Measurements from ENCODE around the gene PARD3B. TPM values are rescaled to one million over a fixed set of nuclear protein-coding genes. Genes with fewer than 3 reads are reported as not detected.

PARD3B gene
- polyA plus RNA-seq, 6 donors from 2014 or later, result not detected

GRCh38 chr2:205531072-205531471, 985.8 kb downstream of the PARD3B start:
- ATAC-seq (ENCODE audit: low read depth in 2 of 2), result no peak
- no peaks in the 10 kb centered on the region for H3K36me3 Mint-ChIP-seq

DNA sequence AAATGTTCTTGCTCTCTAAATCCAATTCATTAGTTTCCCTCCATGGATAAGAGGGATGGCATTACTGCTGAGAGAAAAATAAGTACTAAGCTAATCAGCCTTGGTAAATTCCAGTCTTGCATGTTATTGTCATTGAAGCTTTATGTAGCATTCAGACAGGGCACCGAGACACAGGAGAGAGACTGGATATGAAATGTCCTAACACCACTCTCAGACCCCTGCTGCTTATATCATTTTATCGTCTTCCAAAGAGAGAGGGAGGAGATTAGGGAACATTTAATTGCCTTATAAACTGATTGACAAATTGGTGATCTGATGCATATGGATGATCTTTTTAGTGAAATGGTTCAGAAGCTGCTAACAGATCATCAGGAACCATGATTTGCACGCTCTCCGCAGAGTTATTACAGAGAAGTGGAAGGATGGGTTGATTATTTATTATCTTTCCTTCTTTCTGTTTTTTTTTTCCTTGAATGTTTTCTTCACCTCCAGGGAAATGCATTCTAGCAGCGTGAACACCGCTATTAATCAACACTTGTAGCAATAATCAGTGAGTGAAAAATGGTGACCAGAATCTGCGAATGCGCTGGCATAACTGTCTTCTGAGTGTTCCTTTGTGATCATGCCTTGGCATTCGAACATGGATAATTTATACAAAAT, 986.3 kb downstream of the PARD3B start:
- Mint-ChIP-seq H3K9me3 (no peaks in the 10 kb centered on the region), H3K27me3 (peaks cover 8 to 28% (median 18%) of the 10 kb centered on the region in 3 donors), H3K36me3 (no peaks in the 10 kb centered on the region), H3K27ac (no peak overlapping the region), H3K4me1 (peaks cover 4 to 7% (median 5%) of the 10 kb centered on the region in 3 donors), H3K4me3 (no peak overlapping the region)
- DNase-seq (no peak), ATAC-seq (ENCODE audit: low read depth in 2 of 2) (no peak)

More at GRCh38 chr2:205531072-205531471, 985.8 kb downstream of the PARD3B start:
- Mint-ChIP-seq H3K4me1 (peaks cover 4 to 7% (median 5%) of the 10 kb centered on the region in 3 donors), H3K27me3 (peaks cover 14 to 29% (median 18%) of the 10 kb centered on the region in 3 donors), H3K4me3 (no peak overlapping the region), H3K9me3 (no peaks in the 10 kb centered on the region), H3K27ac (no peak overlapping the region)
- no peak for DNase-seq

DNA sequence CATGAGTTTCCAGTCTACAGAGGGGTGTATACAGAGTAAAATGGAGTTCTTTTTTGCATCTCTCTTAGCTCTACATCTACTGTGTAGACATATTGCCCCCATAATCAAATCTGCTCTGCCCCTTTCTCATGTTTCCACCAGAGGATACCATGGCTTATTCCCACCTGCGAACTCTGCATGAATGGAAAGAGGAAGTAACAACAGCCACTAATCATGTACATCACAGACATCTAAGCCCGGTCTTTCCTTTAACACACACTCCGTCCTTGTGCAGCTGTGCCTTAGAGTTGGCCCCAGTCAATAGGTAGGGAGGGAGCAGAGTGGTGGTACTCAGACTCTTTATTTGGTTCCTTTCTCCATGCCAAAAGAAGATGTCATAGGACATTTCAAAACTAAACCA, 989.7 kb downstream of the PARD3B start:
- DNase-seq (no peak), ATAC-seq (ENCODE audit: low read depth in 2 of 2) (peak in 1 of 2 donors; percentile 44)
- H3K27me3 Mint-ChIP-seq, result peaks cover 4 to 24% (median 8%) of the 10 kb centered on the region in 3 donors
- H3K9me3 Mint-ChIP-seq, result no peaks in the 10 kb centered on the region
- H3K4me3 Mint-ChIP-seq, result no peak overlapping the region
- H3K36me3 Mint-ChIP-seq, result no peaks in the 10 kb centered on the region
- peaks cover 6 to 11% (median 10%) of the 10 kb centered on the region in 3 donors for H3K4me1 Mint-ChIP-seq
- H3K27ac Mint-ChIP-seq, result no peak overlapping the region

DNA sequence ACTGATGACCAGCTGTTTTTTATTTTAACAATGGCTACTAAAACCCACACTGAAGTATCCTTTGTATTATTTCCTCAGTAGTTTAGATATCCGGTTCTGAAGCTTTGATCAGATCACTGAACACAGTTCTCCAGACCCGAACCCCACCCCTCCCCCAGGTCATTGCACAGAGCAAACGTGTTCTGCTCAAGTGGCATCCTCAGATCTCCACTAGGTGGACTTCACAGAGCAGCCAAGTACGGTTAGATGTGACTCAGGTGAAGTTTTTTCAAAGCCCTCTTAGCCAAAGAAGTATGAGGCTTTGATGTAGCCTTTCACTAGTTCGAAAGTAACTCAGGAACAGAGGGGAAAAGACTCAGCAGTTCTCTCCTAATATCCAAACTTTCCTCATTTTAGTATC, 994.3 kb downstream of the PARD3B start:
- no peak for ATAC-seq (ENCODE audit: low read depth in 2 of 2)
- Mint-ChIP-seq H3K4me3 (no peak overlapping the region), H3K9me3 (no peaks in the 10 kb centered on the region)

GRCh38 chr2:205540036-205540435, 994.8 kb downstream of the PARD3B start:
- H3K4me3 Mint-ChIP-seq, result no peak overlapping the region
- peaks cover 10 to 18% (median 16%) of the 10 kb centered on the region in 3 donors for H3K4me1 Mint-ChIP-seq
- H3K9me3 Mint-ChIP-seq, result no peaks in the 10 kb centered on the region
- ATAC-seq (ENCODE audit: low read depth in 2 of 2) (peak; percentile 21 to 33), DNase-seq (no peak)
- no peak overlapping the region for H3K27ac Mint-ChIP-seq
- no peaks in the 10 kb centered on the region for H3K27me3 Mint-ChIP-seq
- H3K36me3 Mint-ChIP-seq, result no peaks in the 10 kb centered on the region

More for the DNA sequence above, 994.3 kb downstream of the PARD3B start:
- no peak for DNase-seq
- no peaks in the 10 kb centered on the region for H3K36me3 Mint-ChIP-seq
- H3K27ac Mint-ChIP-seq, result no peak overlapping the region
- peaks cover 13 to 22% (median 17%) of the 10 kb centered on the region in 3 donors for H3K4me1 Mint-ChIP-seq
- no peaks in the 10 kb centered on the region for H3K27me3 Mint-ChIP-seq

GRCh38 chr2:205543262-205543843, 998.1 kb downstream of the PARD3B start:
- DNase-seq (no peak), ATAC-seq (ENCODE audit: low read depth in 2 of 2) (peak in 1 of 2 donors; percentile 27)
- peaks cover 0 to 5% (median 1%) of the 10 kb centered on the region in 3 donors for H3K27me3 Mint-ChIP-seq
- peaks cover 0 to 5% (median 0%) of the 10 kb centered on the region in 7 donors for H3K9me3 Mint-ChIP-seq
- H3K4me3 Mint-ChIP-seq, result no peak overlapping the region
- no peak overlapping the region for H3K27ac Mint-ChIP-seq
- peaks cover 8 to 15% (median 12%) of the 10 kb centered on the region in 3 donors for H3K4me1 Mint-ChIP-seq
- no peaks in the 10 kb centered on the region for H3K36me3 Mint-ChIP-seq

DNA sequence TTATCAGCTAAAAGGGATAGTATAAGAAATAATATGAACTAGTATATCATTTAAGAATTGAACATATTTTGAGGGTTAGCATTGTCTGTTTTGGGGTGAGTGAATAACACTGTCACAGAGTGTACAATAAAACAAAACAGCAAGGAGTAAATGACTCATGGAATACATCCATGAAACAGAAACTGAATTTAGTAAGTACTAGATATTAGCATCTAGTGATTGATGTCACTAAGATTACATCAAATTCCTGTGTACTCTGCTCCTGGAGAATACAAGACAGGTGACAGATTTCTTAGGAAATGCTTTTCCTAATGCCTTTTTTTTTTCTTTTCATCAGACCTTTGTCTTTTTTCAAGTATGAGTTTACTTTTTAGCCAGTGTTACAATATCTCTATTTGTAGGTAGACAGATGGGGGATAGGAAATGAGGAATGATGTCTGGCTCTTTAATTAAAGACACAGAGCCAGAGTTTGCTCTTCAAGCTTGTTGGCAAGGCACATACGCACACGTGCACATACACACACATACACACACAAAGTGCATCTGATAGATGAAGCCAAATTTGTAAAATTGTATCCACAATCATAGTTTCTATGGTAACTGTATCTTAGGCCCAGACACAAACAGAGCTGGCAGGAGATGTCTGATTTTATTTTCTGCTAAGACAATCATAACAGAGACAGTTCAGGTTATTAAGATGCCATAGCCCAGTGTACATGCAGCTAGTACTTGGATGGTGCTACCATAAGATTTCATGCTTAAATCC, 998.8 kb downstream of the PARD3B start:
- H3K4me1 Mint-ChIP-seq, result peaks cover 8 to 15% (median 12%) of the 10 kb centered on the region in 3 donors
- ATAC-seq (ENCODE audit: low read depth in 2 of 2) (no peak), DNase-seq (no peak)
- H3K27ac Mint-ChIP-seq, result no peak overlapping the region
- no peak overlapping the region for H3K4me3 Mint-ChIP-seq
- H3K9me3 Mint-ChIP-seq, result peaks cover 0 to 5% (median 0%) of the 10 kb centered on the region in 7 donors
- peaks cover 0 to 5% (median 5%) of the 10 kb centered on the region in 3 donors for H3K27me3 Mint-ChIP-seq
- no peaks in the 10 kb centered on the region for H3K36me3 Mint-ChIP-seq

DNA sequence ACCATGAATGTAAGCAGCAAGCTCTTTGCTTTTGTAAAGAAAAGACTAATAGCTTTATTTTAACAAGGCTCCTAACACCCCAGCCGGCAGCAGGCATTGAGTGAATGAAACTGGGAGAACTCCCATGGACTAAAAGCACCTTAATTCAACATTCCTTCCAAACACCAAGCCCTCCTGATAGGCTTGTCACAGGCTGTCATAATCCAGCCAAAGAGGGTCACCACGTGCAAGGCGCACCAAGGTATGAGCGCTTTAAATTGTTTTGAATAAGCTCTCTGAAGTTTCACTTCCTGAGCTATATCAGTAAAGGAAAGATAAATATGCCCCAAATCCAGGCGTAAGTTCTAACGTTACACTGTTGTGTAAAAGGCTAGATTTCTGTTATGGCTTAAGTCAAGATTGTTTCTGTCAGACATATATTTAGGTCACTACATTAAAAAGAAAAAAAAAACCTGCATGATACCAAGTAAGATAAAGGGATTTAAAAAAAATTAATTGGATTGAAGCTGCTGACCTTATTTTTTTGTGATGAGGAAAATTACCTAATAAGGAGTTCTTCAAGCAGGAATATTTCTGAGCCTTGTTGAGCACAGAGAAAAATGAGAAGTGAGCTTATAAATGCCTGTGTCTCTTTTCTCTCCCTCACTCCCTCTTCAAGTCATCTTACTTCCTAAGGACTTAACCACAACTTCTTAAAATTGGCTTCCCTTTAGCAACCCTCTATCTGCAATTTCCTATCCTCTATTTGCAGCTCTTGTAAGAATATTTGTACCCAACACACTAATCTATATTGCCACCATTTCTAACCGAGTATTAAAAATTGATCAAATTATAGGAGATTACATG, 1000.9 kb downstream of the PARD3B start:
- H3K27ac Mint-ChIP-seq, result no peak overlapping the region
- ATAC-seq (ENCODE audit: low read depth in 2 of 2), result no peak
- H3K36me3 Mint-ChIP-seq, result no peaks in the 10 kb centered on the region
- no peak overlapping the region for H3K4me3 Mint-ChIP-seq
- no peak for DNase-seq
- H3K9me3 Mint-ChIP-seq, result peaks cover 0 to 5% (median 0%) of the 10 kb centered on the region in 7 donors
- peaks cover 5% of the 10 kb centered on the region in 3 donors for H3K27me3 Mint-ChIP-seq
- peaks cover 0 to 7% (median 4%) of the 10 kb centered on the region in 3 donors for H3K4me1 Mint-ChIP-seq

GRCh38 chr2:205555566-205556230, 1010.4 kb downstream of the PARD3B start:
- H3K9me3 Mint-ChIP-seq, result no peaks in the 10 kb centered on the region
- H3K4me3 Mint-ChIP-seq, result no peak overlapping the region
- peaks cover 14 to 21% (median 14%) of the 10 kb centered on the region in 3 donors for H3K27me3 Mint-ChIP-seq
- no peak overlapping the region for H3K27ac Mint-ChIP-seq
- H3K4me1 Mint-ChIP-seq, result no peaks in the 10 kb centered on the region
- DNase-seq (no peak), ATAC-seq (ENCODE audit: low read depth in 2 of 2) (no peak)
- no peaks in the 10 kb centered on the region for H3K36me3 Mint-ChIP-seq

GRCh38 chr2:205556357-205556756, 1011.1 kb downstream of the PARD3B start:
- DNase-seq (no peak), ATAC-seq (ENCODE audit: low read depth in 2 of 2) (no peak)
- peaks cover 14 to 21% (median 18%) of the 10 kb centered on the region in 3 donors for H3K27me3 Mint-ChIP-seq
- H3K4me1 Mint-ChIP-seq, result no peaks in the 10 kb centered on the region
- no peaks in the 10 kb centered on the region for H3K36me3 Mint-ChIP-seq
- H3K27ac Mint-ChIP-seq, result no peak overlapping the region
- no peaks in the 10 kb centered on the region for H3K9me3 Mint-ChIP-seq
- no peak overlapping the region for H3K4me3 Mint-ChIP-seq

- DNase-seq (no peak), ATAC-seq (ENCODE audit: low read depth in 2 of 2) (no peak)
- Mint-ChIP-seq H3K4me3 (no peak overlapping the region), H3K27me3 (peaks cover 14 to 21% (median 18%) of the 10 kb centered on the region in 3 donors), H3K36me3 (no peaks in the 10 kb centered on the region), H3K27ac (no peak overlapping the region), H3K9me3 (no peaks in the 10 kb centered on the region), H3K4me1 (no peaks in the 10 kb centered on the region)
Measured at GRCh38 chr2:205556841-205557539, 1011.7 kb downstream of the PARD3B start.

DNA sequence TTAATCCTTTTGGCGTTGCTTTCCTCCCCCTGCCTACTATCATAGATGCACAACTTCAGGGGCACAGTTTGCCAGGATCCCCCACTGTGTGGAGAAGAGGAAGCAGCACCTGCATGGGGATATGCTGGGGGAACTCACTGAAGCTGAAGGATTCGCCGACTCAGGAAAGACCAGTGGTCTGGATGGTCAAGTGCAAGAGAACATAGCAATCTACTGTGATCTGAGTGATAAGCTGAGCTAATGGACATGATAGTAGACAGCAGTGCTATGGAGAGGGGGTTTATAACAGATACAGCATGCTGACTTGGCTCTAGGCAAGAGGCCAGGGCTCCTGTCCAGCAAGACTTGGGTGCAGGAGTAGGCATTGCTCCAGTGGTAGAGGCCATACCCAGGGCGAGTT, 1012.6 kb downstream of the PARD3B start:
- Mint-ChIP-seq H3K4me3 (no peak overlapping the region), H3K27me3 (peaks cover 14 to 21% (median 18%) of the 10 kb centered on the region in 3 donors), H3K4me1 (no peaks in the 10 kb centered on the region), H3K9me3 (no peaks in the 10 kb centered on the region), H3K27ac (no peak overlapping the region), H3K36me3 (no peaks in the 10 kb centered on the region)
- no peak for DNase-seq
- no peak for ATAC-seq (ENCODE audit: low read depth in 2 of 2)
